Vagina (tissue), 2 donors: ENCODE measurements around the gene POTEH.
"Not testable (repeated sequence)": the region's sequence is repeated elsewhere in the genome, so short reads cannot be mapped to it uniquely, and the experiment has no call there.

Source experiments
- CTCF ChIP-seq, 3 experiments: fragments of 450-650 bp in 2 of 3; fragments of 200-600 bp in 1 of 3; sonication (generic) in 1 of 3; IDR thresholded peaks; one replicate each; pipeline ENCODE4 v1.5.1; 2017 to 2019; ENCODE audit warnings: antibody characterized with exemption in 3 of 3, mild to moderate bottlenecking in 2 of 3, moderate library complexity in 2 of 3
- POLR2A ChIP-seq, 2 donors: fragments of 450-650 bp; IDR thresholded peaks; one replicate each; pipeline ENCODE4 v1.6.1; 2017; ENCODE audit warnings: antibody characterized with exemption in 2 of 2, mild to moderate bottlenecking in 2 of 2, moderate library complexity in 2 of 2
- POLR2AphosphoS5 ChIP-seq, 2 donors: sonication (generic); formaldehyde crosslinking; IDR thresholded peaks; one replicate each; pipeline ENCODE4 v1.9.0; 2017; ENCODE audit warnings: antibody characterized with exemption in 2 of 2, mild to moderate bottlenecking in 2 of 2, low read depth in 1 of 2; ENCODE audit not compliant: insufficient read depth in 1 of 2

GRCh38 chr22:15653241-15653640 is 36.6 kb upstream of the POTEH start:
- not testable (repeated sequence) for TF ChIP-seq CTCF (IDR thresholded peaks at IDR 0.05); POLR2A (IDR thresholded peaks at IDR 0.05); POLR2AphosphoS5 (IDR thresholded peaks at IDR 0.05; ENCODE audit: insufficient read depth in 1 of 2, low read depth in 1 of 2)
